Endothelial cell of umbilical vein (primary cell): ENCODE data around the gene SSUH2. TPM values are rescaled to one million over a fixed set of nuclear protein-coding genes. Genes with fewer than 3 reads are reported as not detected.

Source experiments
- BruUV-seq: library from RNA; stranded (reverse); fragments of 400-500 nt; replicated peaks from 2 replicates; lab custom pipeline; 2021; lab: Mats Ljungman, UMichigan
- CTCF ChIA-PET: fragments of 300-600, 350-600 bp; sonication (Branson Sonifier 250); formaldehyde crosslinking; loops from one replicate; lab custom pipeline; 2021; ENCODE audit warnings: antibody characterized with exemption, inconsistent platforms; lab: Charles Lee
- POLR2A ChIA-PET: fragments of 300-600, 350-600 bp; sonication (Branson Sonifier 250); formaldehyde crosslinking; loops from one replicate; lab custom pipeline; 2021; ENCODE audit warnings: antibody characterized with exemption, inconsistent platforms; lab: Charles Lee
- DNase-seq: peaks from one replicate; pipeline ENCODE4 v3.0.0-alpha.2; 2011; ENCODE audit warnings: low read depth, low spot score
- FAIRE-seq: peaks from 2 replicates; lab custom pipeline; 2011; peaks lifted over from hg19 to GRCh38; lab: Jason Lieb, UNC
- H2AFZ ChIP-seq: 2 replicates; pipeline ENCODE4 v1.6.0; 2012; ENCODE audit warnings: low read depth, low read length, control low read depth, inconsistent platforms
- H3K27ac ChIP-seq: 2 replicates; pipeline ENCODE4 v1.5.1; 2011; ENCODE audit warnings: low read depth, mild to moderate bottlenecking, control low read depth, low read length, moderate library complexity; ENCODE audit not compliant: insufficient read depth
- H3K27me3 ChIP-seq, 2 experiments: 2 replicates each; pipeline versions ENCODE4 v1.6.0 to v1.6.1; 2011; ENCODE audit warnings: low read length in 2 of 2, mixed read lengths in 1 of 2; ENCODE audit not compliant: control insufficient read depth in 2 of 2, insufficient read depth in 2 of 2
- H3K36me3 ChIP-seq, 2 experiments: 2 replicates in 1 of 2; 3 replicates in 1 of 2; pipeline ENCODE4 v1.5.1; 2011; ENCODE audit warnings: low read length in 2 of 2, mild to moderate bottlenecking in 1 of 2, moderate library complexity in 1 of 2; ENCODE audit not compliant: control insufficient read depth in 2 of 2, insufficient read depth in 2 of 2; ENCODE audit errors: extremely low read depth in 1 of 2
- H3K4me1 ChIP-seq: 3 replicates; pipeline ENCODE4 v1.5.1; 2011; ENCODE audit warnings: mild to moderate bottlenecking, low read length; ENCODE audit not compliant: control insufficient read depth, insufficient read depth; ENCODE audit errors: extremely low read depth
- H3K4me2 ChIP-seq: 2 replicates; pipeline ENCODE4 v1.6.1; 2011; ENCODE audit warnings: low read length, control low read depth, mixed read lengths; ENCODE audit not compliant: insufficient read depth
- H3K4me3 ChIP-seq, 3 experiments: fragments of 200-600 bp in 1 of 3; sonication (generic), shearing (Covaris generic) in 1 of 3; replicated peaks in 1 of 3; 2 replicates each; pipeline ENCODE4 v1.5.1; 2011 to 2016; ENCODE audit warnings: control low read depth in 3 of 3, low read length in 3 of 3, mild to moderate bottlenecking in 2 of 3, inconsistent platforms in 1 of 3, low read depth in 1 of 3, moderate library complexity in 1 of 3; ENCODE audit not compliant: insufficient read depth in 1 of 3
- H3K79me2 ChIP-seq: 2 replicates; pipeline ENCODE4 v1.6.0; 2012; ENCODE audit warnings: low read length, inconsistent platforms; ENCODE audit not compliant: control insufficient read depth, insufficient read depth
- H3K9ac ChIP-seq: replicated peaks from 2 replicates; pipeline ENCODE3; 2011; ENCODE audit warnings: low read length, control low read depth; ENCODE audit not compliant: insufficient read depth; ENCODE audit errors: extremely low read depth
- H3K9me1 ChIP-seq: replicated peaks from 3 replicates; pipeline ENCODE4 v1.6.0; 2011; ENCODE audit warnings: mild to moderate bottlenecking, low read length; ENCODE audit not compliant: control insufficient read depth, insufficient read depth; ENCODE audit errors: extremely low read depth
- H3K9me3 ChIP-seq: replicated peaks from 2 replicates; pipeline ENCODE4 v1.5.1; 2012; ENCODE audit warnings: low read length, inconsistent platforms; ENCODE audit not compliant: control insufficient read depth, insufficient read depth
- H4K20me1 ChIP-seq: replicated peaks from 2 replicates; pipeline ENCODE3; 2011; ENCODE audit warnings: mild to moderate bottlenecking, low read length; ENCODE audit not compliant: control insufficient read depth, insufficient read depth; ENCODE audit errors: extremely low read depth
- CTCF ChIP-seq, 2 donors: IDR thresholded peaks; 1 replicate in 1 of 2; 2 replicates in 1 of 2; pipeline ENCODE4 v1.5.1; 2011; ENCODE audit warnings: low read length in 2 of 2, mild to moderate bottlenecking in 2 of 2, moderate library complexity in 2 of 2, control low read depth in 1 of 2, inconsistent platforms in 1 of 2, low read depth in 1 of 2; ENCODE audit not compliant: insufficient read depth in 1 of 2; ENCODE audit errors: extremely low read depth in 1 of 2
- EZH2 ChIP-seq: IDR thresholded peaks from 2 replicates; pipeline ENCODE4 v1.6.1; 2012; ENCODE audit warnings: borderline replicate concordance, low read depth, mild to moderate bottlenecking, moderate library complexity, low read length, inconsistent platforms; ENCODE audit not compliant: severe bottlenecking
- FOS ChIP-seq: IDR thresholded peaks from 2 replicates; pipeline ENCODE4 v1.6.1; 2011; ENCODE audit warnings: mild to moderate bottlenecking, low read length, moderate library complexity, borderline replicate concordance; ENCODE audit not compliant: insufficient read depth
- GATA2 ChIP-seq: IDR thresholded peaks from 2 replicates; pipeline ENCODE4 v1.7.0; 2011; ENCODE audit warnings: low read depth, mild to moderate bottlenecking, moderate library complexity, mixed read lengths, low read length; ENCODE audit not compliant: insufficient read length, insufficient read depth
- JUN ChIP-seq: IDR thresholded peaks from 2 replicates; pipeline ENCODE4 v1.6.1; 2011; ENCODE audit warnings: borderline replicate concordance, low read depth; ENCODE audit not compliant: insufficient read length, insufficient read depth
- MAX ChIP-seq: IDR thresholded peaks from 2 replicates; pipeline ENCODE4 v1.6.1; 2011; ENCODE audit not compliant: insufficient read depth, insufficient read length
- MYC ChIP-seq: IDR thresholded peaks from one replicate; pipeline ENCODE4 v1.6.1; 2011; ENCODE audit warnings: mild to moderate bottlenecking, low read depth, low read length
- POLR2A ChIP-seq: IDR thresholded peaks from 2 replicates; pipeline ENCODE4 v1.6.1; 2012; ENCODE audit warnings: low read depth, mild to moderate bottlenecking, control low read depth, low read length
- POLR2AphosphoS5 ChIP-seq: IDR thresholded peaks from 2 replicates; pipeline ENCODE4 v1.6.1; 2012; ENCODE audit warnings: low read depth, mild to moderate bottlenecking, control low read depth, low read length, moderate library complexity; ENCODE audit not compliant: insufficient read depth
- dilution Hi-C: fragments of 300-500 bp; cut with MboI; formaldehyde crosslinking; loops from one replicate; pipeline ENCODE4 v1.15.0; 2019; ENCODE audit warnings: low sequenced_read_pairs; ENCODE audit not compliant: extremely low pct_ligation_motif_present
- intact Hi-C: fragments of 100-400 bp; cut with micrococcal nuclease; formaldehyde crosslinking; loops from one replicate; pipeline ENCODE4 v1.10.0; 2022
- polyA plus RNA-seq, 4 experiments: library from polyadenylated mRNA; depleted of rRNA in 3 of 4; stranded (reverse) in 3 of 4; unstranded in 1 of 4; fragments of >200 nt; gene quantifications; 2 replicates each; pipeline versions ENCODE4 v1.2.1 to v1.2.3, GENCODE V29; 2011 to 2012; ENCODE audit warnings: missing spikeins in 1 of 4
- total RNA-seq: library from RNA; stranded (reverse); gene quantifications from 2 replicates; pipeline ENCODE4 v1.2.3, GENCODE V29; 2021

The SSUH2 gene
- total and polyA plus RNA-seq, 2 donors (not counting 3 experiments of a cell fraction or from before 2014, with no cell fraction given) = 0.44 TPM; not detected in 1

- TF ChIP-seq JUN (no peak), POLR2AphosphoS5 (no peak), POLR2A (no peak), CTCF (IDR thresholded peaks at IDR 0.05; ENCODE audit: extremely low read depth in 1 of 2, insufficient read depth in 1 of 2, low read depth in 1 of 2, low read length in 2 of 2) (no peak), MYC (no peak), GATA2 (no peak), FOS (no peak), MAX (no peak), EZH2 (no peak)
- ChIA-PET CTCF (interaction anchor here (1.0 to 4.5 kb wide), 2 partner anchors 184 to 210 kb away, joined by 5 to 52 read pairs; no protein-coding TSS in a partner anchor), POLR2A (no interaction called here)
- Histone ChIP-seq H3K4me3 (no peak overlapping the region), H3K27ac (no peak overlapping the region), H2AFZ (no peak overlapping the region), H3K4me1 (peaks cover 4% of the 10 kb centered on the region), H3K9ac (no peak overlapping the region), H3K36me3 (no peaks in the 10 kb centered on the region), H3K79me2 (no peaks in the 10 kb centered on the region), H3K27me3 (no peaks in the 10 kb centered on the region), H4K20me1 (no peaks in the 10 kb centered on the region), H3K9me3 (no peaks in the 10 kb centered on the region), H3K9me1 (no peaks in the 10 kb centered on the region), H3K4me2 (no peak overlapping the region)
- intact Hi-C loops = no loop called here
- no TSS peak for BruUV-seq
- dilution Hi-C loops = no loop called here
- DNase-seq (no peak), FAIRE-seq (no peak)
Measured at GRCh38 chr3:8627201-8627940, 17.2 kb downstream of the SSUH2 start.
